GM19467 (cell line): ENCODE measurements around the gene KDM2A.

Source experiments
- ATAC-seq: cut with Tn5 transposase; IDR thresholded peaks from one replicate; pipeline ENCODE4 v1.9.1; 2021; ENCODE audit warnings: mild to moderate bottlenecking, moderate library complexity; ENCODE audit not compliant: unreplicated experiment

KDM2A gene

GRCh38 chr11:67300256-67300755 lies 181.2 kb downstream of the KDM2A start:
- ATAC-seq, result no peak

GRCh38 chr11:67300756-67301312 lies 181.8 kb downstream of the KDM2A start:
- ATAC-seq, result no peak

- ATAC-seq, result no peak
Measured at GRCh38 chr11:67301313-67301921, 182.4 kb downstream of the KDM2A start.

- no peak for ATAC-seq
Measured at GRCh38 chr11:67301951-67302516, 183.0 kb downstream of the KDM2A start.

GRCh38 chr11:67302571-67303131 lies 183.6 kb downstream of the KDM2A start:
- ATAC-seq, result no peak

- ATAC-seq, result no peak
Measured at GRCh38 chr11:67303132-67303834, 184.2 kb downstream of the KDM2A start, which contains the start of gene SSH3. Gene SSH3, plus strand, starts transcription at chr11:67303530. Its CDS starts 96 bp downstream, at chr11:67303626.

- no peak for ATAC-seq
Measured at GRCh38 chr11:67303835-67304411, 184.9 kb downstream of the KDM2A start.

GRCh38 chr11:67304511-67305113 lies 185.5 kb downstream of the KDM2A start:
- ATAC-seq, result no peak

GRCh38 chr11:67306769-67307544 lies 187.9 kb downstream of the KDM2A start:
- ATAC-seq, result no peak

- ATAC-seq, result no peak
Measured at GRCh38 chr11:67307545-67308001, 188.5 kb downstream of the KDM2A start.
